ENCODE data around the gene PSMD2.

DNA sequence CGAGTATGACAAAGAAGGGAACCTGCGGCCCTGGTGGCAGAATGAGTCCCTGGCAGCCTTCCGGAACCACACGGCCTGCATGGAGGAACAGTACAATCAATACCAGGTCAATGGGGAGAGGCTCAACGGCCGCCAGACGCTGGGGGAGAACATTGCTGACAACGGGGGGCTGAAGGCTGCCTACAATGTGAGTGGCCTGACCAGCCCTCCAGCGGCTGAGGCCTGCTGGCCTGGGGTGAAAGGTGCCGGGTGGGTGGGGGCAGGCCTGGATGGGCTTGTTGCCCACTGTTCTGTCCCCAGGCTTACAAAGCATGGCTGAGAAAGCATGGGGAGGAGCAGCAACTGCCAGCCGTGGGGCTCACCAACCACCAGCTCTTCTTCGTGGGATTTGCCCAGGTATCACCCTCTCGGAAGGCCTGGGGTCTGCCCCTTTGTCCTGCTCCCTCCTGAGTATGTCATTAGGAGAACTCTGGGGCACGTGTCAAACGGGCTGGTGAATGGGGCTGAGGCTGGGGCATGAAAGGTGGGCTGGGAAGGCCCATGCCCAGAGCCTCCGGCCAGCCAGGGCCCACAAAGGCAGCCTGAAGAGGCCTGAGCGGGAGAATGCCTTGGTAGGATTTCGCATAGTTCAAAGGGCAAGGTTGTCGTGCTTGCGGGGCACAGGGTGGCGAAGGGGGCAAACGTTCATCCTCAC, 7.8 kb upstream of the PSMD2 start:
- TF ChIP-seq, protein P1, sequence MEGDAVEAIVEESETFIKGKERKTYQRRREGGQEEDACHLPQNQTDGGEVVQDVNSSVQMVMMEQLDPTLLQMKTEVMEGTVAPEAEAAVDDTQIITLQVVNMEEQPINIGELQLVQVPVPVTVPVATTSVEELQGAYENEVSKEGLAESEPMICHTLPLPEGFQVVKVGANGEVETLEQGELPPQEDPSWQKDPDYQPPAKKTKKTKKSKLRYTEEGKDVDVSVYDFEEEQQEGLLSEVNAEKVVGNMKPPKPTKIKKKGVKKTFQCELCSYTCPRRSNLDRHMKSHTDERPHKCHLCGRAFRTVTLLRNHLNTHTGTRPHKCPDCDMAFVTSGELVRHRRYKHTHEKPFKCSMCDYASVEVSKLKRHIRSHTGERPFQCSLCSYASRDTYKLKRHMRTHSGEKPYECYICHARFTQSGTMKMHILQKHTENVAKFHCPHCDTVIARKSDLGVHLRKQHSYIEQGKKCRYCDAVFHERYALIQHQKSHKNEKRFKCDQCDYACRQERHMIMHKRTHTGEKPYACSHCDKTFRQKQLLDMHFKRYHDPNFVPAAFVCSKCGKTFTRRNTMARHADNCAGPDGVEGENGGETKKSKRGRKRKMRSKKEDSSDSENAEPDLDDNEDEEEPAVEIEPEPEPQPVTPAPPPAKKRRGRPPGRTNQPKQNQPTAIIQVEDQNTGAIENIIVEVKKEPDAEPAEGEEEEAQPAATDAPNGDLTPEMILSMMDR (IDR thresholded peaks at IDR 0.05; ENCODE audit: low read depth, low read length), result no peak
- TF ChIP-seq EZH2phosphoT487 (IDR thresholded peaks at IDR 0.05; ENCODE audit: low read depth), result no peak
